ENCODE results near the gene MBD3L2B. TPM values are rescaled to one million over a fixed set of nuclear protein-coding genes. Genes with fewer than 3 reads are reported as not detected.
"Not testable (repeated sequence)": the region's sequence is repeated elsewhere in the genome, so short reads cannot be mapped to it uniquely, and the experiment has no call there.

MBD3L2B gene
- total RNA-seq, 1 experiment from 2014 or later, result not detected

DNA sequence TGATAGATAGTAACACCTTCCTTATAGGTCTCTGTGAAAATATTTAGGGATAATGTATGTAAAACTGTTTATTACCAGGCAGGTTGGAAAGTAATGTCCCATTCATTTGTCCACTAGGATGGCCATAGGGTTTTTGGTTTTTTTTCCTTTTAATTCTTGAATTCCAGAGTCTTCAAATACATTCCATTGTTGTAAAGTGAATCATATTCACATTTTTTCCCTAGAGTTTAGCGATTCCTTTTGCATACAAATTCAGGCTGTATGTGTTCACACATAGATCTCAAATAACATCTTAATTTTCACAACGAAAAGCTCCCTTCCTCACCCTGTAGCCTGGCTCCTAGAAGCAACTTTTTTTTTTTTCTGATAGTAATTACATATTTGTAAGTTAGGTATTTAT, 46.5 kb upstream of the MBD3L2B start:
- BruUV-seq (replicated peaks), result no TSS peak
- ATAC-seq (no peak), DNase-seq (ENCODE audit: low read depth, low spot score) (no peak)
- CTCF ChIA-PET, result no interaction called here
- no peaks in the 10 kb centered on the region for H3K27me3 ChIP-seq (ENCODE audit: control insufficient read depth, insufficient read depth, low read length)
- intact Hi-C loops (cut with micrococcal nuclease; ENCODE audit: unreplicated experiment) (no loop called here), in situ Hi-C loops (cut with HindIII; ENCODE audit: low pct_unique_long_range_greater_than_20kb, low sequenced_read_pairs) (no loop called here)
- POLR2A ChIA-PET, result no interaction called here
- H3K4me1 ChIP-seq (ENCODE audit: control insufficient read depth, insufficient read depth, low read length), result no peaks in the 10 kb centered on the region
- H3K27ac ChIP-seq (ENCODE audit: low read length), result no peak overlapping the region
- TF ChIP-seq SIN3A (IDR thresholded peaks at IDR 0.05; ENCODE audit: borderline replicate concordance, insufficient read depth, low read depth, low read length), result no peak
- TF ChIP-seq, protein P1, sequence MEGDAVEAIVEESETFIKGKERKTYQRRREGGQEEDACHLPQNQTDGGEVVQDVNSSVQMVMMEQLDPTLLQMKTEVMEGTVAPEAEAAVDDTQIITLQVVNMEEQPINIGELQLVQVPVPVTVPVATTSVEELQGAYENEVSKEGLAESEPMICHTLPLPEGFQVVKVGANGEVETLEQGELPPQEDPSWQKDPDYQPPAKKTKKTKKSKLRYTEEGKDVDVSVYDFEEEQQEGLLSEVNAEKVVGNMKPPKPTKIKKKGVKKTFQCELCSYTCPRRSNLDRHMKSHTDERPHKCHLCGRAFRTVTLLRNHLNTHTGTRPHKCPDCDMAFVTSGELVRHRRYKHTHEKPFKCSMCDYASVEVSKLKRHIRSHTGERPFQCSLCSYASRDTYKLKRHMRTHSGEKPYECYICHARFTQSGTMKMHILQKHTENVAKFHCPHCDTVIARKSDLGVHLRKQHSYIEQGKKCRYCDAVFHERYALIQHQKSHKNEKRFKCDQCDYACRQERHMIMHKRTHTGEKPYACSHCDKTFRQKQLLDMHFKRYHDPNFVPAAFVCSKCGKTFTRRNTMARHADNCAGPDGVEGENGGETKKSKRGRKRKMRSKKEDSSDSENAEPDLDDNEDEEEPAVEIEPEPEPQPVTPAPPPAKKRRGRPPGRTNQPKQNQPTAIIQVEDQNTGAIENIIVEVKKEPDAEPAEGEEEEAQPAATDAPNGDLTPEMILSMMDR (IDR thresholded peaks at IDR 0.05), result no peak
- no peak for TF ChIP-seq POLR2AphosphoS5 (IDR thresholded peaks at IDR 0.05; ENCODE audit: low read depth, low read length)
- no peak for TF ChIP-seq TCF7L2 (IDR thresholded peaks at IDR 0.05; ENCODE audit: low read depth, low read length)
- peaks cover 4% of the 10 kb centered on the region; the same call in 1 of the 2 replicates for H3K9me3 ChIP-seq (ENCODE audit: control insufficient read depth, insufficient read depth, low read depth, low read length)
- H3K36me3 ChIP-seq (ENCODE audit: control insufficient read depth, insufficient read depth, low read length), result peaks cover 5% of the 10 kb centered on the region
- no peak overlapping the region for H3K4me3 ChIP-seq (ENCODE audit: low read depth in 2 of 2, low read length in 2 of 2)

DNA sequence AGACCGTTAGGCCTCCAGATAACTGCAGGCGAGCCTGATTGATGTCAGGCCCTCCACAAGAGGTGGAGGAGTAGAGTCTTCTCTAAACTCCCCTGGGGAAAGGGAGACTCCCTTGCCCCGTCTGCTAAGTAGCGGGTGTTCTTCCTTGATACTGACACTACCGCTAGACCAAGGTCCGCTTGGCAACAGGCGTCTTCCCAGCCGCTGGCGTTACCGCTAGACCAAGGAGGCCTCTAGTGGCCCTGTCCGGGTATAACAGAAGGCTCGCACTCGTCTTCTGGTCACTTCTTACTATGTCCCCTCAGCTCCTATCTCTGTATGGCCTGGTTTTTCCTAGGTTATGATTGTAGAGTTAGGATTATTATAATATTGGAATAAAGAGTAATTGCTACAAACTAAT, 45.9 kb upstream of the MBD3L2B start:
- ATAC-seq; in situ Hi-C loops (cut with HindIII; ENCODE audit: low pct_unique_long_range_greater_than_20kb, low sequenced_read_pairs): not testable (repeated sequence)

GRCh38 chr19:7063764-7064418, 42.7 kb upstream of the MBD3L2B start:
- DNase-seq (ENCODE audit: low read depth, low spot score), result no peak
- TF ChIP-seq, protein P1 (IDR thresholded peaks at IDR 0.05), result no peak
- no peak for TF ChIP-seq POLR2AphosphoS5 (IDR thresholded peaks at IDR 0.05; ENCODE audit: low read depth, low read length)
- TF ChIP-seq SIN3A (IDR thresholded peaks at IDR 0.05; ENCODE audit: borderline replicate concordance, insufficient read depth, low read depth, low read length), result no peak
- no peak for TF ChIP-seq REST (IDR thresholded peaks at IDR 0.05; ENCODE audit: insufficient read depth in 1 of 2, low read depth in 2 of 2, low read length in 1 of 2)
- no peak for TF ChIP-seq TCF7L2 (IDR thresholded peaks at IDR 0.05; ENCODE audit: low read depth, low read length)
- Histone ChIP-seq H3K36me3 (ENCODE audit: control insufficient read depth, insufficient read depth, low read length) (no peaks in the 10 kb centered on the region), H3K4me1 (ENCODE audit: control insufficient read depth, insufficient read depth, low read length) (no peaks in the 10 kb centered on the region), H3K27ac (ENCODE audit: low read length) (no peak overlapping the region), H3K27me3 (ENCODE audit: control insufficient read depth, insufficient read depth, low read length) (no peaks in the 10 kb centered on the region), H3K9me3 (ENCODE audit: control insufficient read depth, insufficient read depth, low read depth, low read length) (no peaks in the 10 kb centered on the region), H3K4me3 (ENCODE audit: low read depth in 2 of 2, low read length in 2 of 2) (no peak overlapping the region)
- POLR2A ChIA-PET, result no interaction called here
- intact Hi-C loops (cut with micrococcal nuclease; ENCODE audit: unreplicated experiment), result no loop called here
- BruUV-seq (replicated peaks), result no TSS peak
- ATAC-seq, result no peak
- in situ Hi-C loops (cut with HindIII; ENCODE audit: low pct_unique_long_range_greater_than_20kb, low sequenced_read_pairs), result no loop called here
- CTCF ChIA-PET, result no interaction called here

More for the DNA sequence above, 45.9 kb upstream of the MBD3L2B start:
- H3K27me3 ChIP-seq (ENCODE audit: control insufficient read depth, insufficient read depth, low read length); DNase-seq (ENCODE audit: low read depth, low spot score); H3K4me3 ChIP-seq (ENCODE audit: low read depth in 2 of 2, low read length in 2 of 2); CTCF ChIA-PET; intact Hi-C loops (cut with micrococcal nuclease; ENCODE audit: unreplicated experiment); POLR2A ChIA-PET; H3K4me1 ChIP-seq (ENCODE audit: control insufficient read depth, insufficient read depth, low read length); H3K27ac ChIP-seq (ENCODE audit: low read length); H3K36me3 ChIP-seq (ENCODE audit: control insufficient read depth, insufficient read depth, low read length); BruUV-seq (replicated peaks); H3K9me3 ChIP-seq (ENCODE audit: control insufficient read depth, insufficient read depth, low read depth, low read length): not testable (repeated sequence)
- TF ChIP-seq, protein P1 (IDR thresholded peaks at IDR 0.05), result peak; percentile 71

All from Panc1 (cell line).